HG03175 (cell line): Measurements from ENCODE around the gene CELF5.
"Not testable (repeated sequence)": the region's sequence is repeated elsewhere in the genome, so short reads cannot be mapped to it uniquely, and the experiment has no call there.

Source experiments
- ATAC-seq: cut with Tn5 transposase; IDR thresholded peaks from one replicate; pipeline ENCODE4 v1.9.1; 2021; ENCODE audit warnings: mild to moderate bottlenecking, moderate library complexity; ENCODE audit not compliant: unreplicated experiment

The CELF5 gene

GRCh38 chr19:3288437-3288836 is 64.0 kb downstream of the CELF5 start:
- ATAC-seq: not testable (repeated sequence)

- ATAC-seq: no peak
Measured at GRCh38 chr19:3289971-3290569, 65.6 kb downstream of the CELF5 start.

GRCh38 chr19:3290858-3291257 is 66.4 kb downstream of the CELF5 start:
- ATAC-seq: not testable (repeated sequence)

- ATAC-seq: no peak
Measured at GRCh38 chr19:3291644-3292043, 67.2 kb downstream of the CELF5 start.

GRCh38 chr19:3292958-3293529 is 68.6 kb downstream of the CELF5 start:
- ATAC-seq: no peak

- no peak for ATAC-seq
Measured at GRCh38 chr19:3293560-3293959, 69.1 kb downstream of the CELF5 start.

- no peak for ATAC-seq
Measured at GRCh38 chr19:3294080-3294850, 69.8 kb downstream of the CELF5 start.

- ATAC-seq: no peak
Measured at GRCh38 chr19:3295581-3295980, 71.1 kb downstream of the CELF5 start.

GRCh38 chr19:3296034-3296433 is 71.6 kb downstream of the CELF5 start:
- no peak for ATAC-seq

GRCh38 chr19:3296446-3296845 is 72.0 kb downstream of the CELF5 start:
- no peak for ATAC-seq

- ATAC-seq: no peak
Measured at GRCh38 chr19:3298853-3299449, 74.5 kb downstream of the CELF5 start.

GRCh38 chr19:3300566-3300965 is 76.1 kb downstream of the CELF5 start:
- not testable (repeated sequence) for ATAC-seq

GRCh38 chr19:3302755-3303154 is 78.3 kb downstream of the CELF5 start:
- no peak for ATAC-seq

GRCh38 chr19:3304871-3305423 is 80.5 kb downstream of the CELF5 start:
- ATAC-seq: no peak

GRCh38 chr19:3309724-3310123 is 85.3 kb downstream of the CELF5 start:
- no peak for ATAC-seq

- ATAC-seq: no peak
Measured at GRCh38 chr19:3310280-3310679, 85.8 kb downstream of the CELF5 start.

GRCh38 chr19:3310711-3311110 is 86.2 kb downstream of the CELF5 start:
- no peak for ATAC-seq

GRCh38 chr19:3313199-3313575 is 88.7 kb downstream of the CELF5 start:
- no peak for ATAC-seq

- ATAC-seq: no peak
Measured at GRCh38 chr19:3314962-3315675, 90.7 kb downstream of the CELF5 start.

- no peak for ATAC-seq
Measured at GRCh38 chr19:3315676-3315973, 91.2 kb downstream of the CELF5 start.

GRCh38 chr19:3316132-3316648 is 91.7 kb downstream of the CELF5 start:
- ATAC-seq: no peak
